Hematopoietic multipotent progenitor cell treated with erythropoietin and hydrocortisone succinate and interleukin-3 and kit ligand, for 17 days (in vitro differentiated cells): ENCODE measurements around the gene LLGL2.
A peak's percentile ranks its signal among the peaks of the same experiment; 100 is the strongest.
"Not testable (repeated sequence)": the region's sequence is repeated elsewhere in the genome, so short reads cannot be mapped to it uniquely, and the experiment has no call there.

ENCODE experiments used
- DNase-seq: peaks from one replicate; pipeline ENCODE4 v3.0.0-alpha.2; 2015; ENCODE audit warnings: low spot score

The LLGL2 gene

DNA sequence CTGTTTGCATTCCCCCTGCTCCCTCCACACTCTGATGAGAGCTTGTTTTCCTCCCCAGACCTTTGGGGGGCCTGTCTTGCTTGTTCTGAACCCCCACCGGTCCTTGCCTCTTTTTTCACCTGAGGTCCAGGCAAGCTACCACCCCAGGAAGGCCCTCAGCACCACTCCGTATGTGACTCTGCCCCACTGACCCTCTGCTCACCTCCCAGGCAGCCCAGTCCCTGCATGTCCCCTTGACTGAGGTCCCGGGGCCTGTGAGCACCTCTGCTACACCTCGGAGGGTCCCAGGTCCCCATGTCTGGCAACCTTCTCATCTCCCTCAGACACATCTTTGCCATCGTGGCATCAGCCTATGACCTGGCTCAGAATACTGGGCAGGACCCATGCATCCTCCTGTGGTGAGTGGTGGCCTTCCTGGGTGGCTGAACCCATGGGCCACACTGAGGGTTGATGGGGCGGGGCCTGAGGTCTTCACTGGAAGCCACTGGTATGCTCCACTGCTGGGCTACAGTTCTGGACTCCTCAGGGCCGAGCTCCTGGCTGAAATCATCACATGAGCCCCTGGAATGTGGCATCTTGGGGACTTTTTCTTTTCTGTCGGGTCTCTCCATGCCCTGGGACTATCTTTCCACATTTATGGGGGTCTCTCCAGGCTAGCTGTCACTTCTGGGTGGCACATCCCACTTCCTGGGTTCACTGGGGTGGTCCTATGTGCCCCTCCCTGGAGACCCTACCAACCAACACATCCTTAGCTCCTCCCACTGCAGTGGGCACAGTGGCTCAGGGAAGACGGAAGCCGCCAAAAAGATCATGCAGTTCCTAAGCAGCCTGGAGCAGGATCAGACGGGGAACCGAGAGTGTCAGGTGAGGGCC, 65.6 kb downstream of the LLGL2 start:
- no peak for DNase-seq

DNA sequence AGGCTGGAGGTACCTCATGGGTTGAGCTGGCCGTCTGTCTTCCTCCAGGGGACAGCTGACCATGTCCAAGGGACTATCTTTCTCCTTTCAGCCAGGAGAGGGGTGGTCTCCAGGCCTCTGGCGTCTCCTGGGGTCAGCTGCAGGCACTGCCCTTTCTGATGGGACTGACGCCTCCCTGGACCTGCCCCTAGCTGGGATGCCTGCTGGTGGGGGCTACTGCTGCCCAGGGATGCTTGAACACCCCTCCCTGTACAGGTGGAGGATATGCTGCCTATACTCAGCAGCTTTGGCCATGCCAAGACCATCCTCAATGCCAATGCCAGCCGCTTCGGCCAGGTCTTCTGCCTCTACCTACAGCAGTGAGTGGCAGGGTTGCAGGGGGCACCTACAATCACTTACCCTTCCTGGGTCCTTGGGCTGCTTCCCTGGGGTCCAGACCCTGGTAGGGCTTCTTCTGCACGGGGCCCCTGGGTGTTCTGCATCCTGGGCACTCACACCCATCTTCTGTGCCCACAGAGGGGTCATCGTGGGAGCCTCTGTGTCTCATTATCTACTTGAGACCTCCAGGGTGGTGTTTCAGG, 66.3 kb downstream of the LLGL2 start:
- no peak for DNase-seq

DNA sequence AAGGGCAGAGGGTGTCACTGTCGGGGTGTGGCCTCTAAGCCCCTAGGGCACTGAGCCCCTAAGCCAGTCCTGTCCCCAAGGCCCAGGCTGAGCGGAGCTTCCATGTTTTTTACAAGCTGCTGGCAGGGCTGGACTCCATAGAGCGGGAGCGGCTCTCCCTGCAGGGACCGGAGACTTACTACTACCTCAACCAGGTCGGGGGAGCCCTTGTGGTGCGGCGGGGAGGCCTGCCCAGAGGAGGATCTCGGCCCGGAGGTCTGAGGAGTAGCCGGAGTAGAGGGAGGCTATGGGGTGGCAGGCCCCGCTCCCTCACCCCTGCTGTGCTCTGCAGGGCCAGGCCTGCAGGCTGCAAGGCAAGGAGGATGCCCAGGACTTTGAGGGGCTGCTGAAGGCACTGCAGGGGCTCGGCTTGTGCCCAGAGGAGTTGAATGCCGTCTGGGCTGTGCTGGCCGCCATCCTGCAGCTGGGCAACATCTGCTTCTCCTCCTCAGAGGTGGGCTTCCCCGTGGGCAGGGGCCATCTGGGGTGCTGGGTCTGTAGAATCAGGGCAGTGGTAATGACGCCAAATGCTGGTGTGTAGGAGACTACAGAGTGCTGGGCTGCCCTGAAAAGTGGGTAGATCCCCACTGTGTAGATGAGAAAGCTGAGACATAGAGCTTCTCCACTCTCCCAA, 67.0 kb downstream of the LLGL2 start:
- DNase-seq: no peak

DNA sequence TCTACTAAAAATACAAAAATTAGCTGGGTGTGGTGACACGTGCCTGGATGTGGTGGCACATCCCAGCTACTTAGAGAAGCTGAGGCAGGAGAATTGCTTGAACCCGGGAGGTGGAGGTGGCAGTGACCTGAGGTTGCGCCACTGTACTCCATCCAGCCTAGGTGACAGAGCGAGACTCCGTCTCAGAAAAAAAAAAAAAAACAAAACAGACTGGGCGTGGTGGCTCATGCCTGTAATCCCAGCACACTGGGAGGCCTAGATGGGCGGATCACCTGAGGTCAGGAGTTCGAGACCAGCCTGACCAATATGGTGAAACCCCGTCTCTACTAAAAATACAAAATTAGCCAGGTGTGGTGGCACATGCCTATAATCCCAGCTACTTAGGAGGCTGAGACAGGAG, 67.9 kb downstream of the LLGL2 start:
- DNase-seq: not testable (repeated sequence)

DNA sequence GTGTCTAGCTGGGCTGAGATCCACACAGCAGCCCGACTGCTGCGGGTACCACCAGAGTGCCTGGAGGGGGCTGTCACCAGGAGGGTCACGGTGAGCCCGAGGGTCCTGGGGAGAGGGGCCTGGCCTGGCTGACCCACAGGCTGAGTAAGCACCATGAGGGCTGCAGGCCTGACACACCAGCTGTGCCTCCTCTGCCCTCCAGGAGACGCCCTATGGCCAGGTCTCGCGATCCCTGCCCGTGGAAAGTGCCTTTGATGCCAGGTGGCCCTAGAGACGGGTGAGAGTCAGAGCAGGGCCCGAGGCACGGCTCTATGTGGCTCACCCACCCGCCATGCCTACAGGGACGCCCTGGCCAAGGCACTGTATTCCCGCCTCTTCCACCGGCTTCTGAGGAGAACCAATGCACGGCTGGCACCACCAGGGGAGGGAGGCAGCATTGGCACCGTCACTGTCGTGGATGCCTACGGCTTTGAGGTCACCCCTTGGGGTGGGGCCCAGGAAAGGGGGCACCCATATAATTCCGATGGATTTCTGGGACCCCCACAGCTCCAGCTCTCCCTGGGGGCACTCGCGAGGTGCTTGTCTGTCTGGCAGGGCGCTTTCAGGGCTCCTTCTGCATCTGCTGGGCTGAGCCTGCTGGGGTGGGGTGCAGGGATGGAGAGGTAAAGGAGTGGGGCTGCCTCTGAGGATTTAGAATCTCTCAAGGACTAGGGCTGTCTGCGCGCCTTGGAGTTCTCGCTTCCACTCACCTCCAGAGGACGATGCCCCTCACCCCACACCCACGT, 69.2 kb downstream of the LLGL2 start:
- DNase-seq: no peak

DNA sequence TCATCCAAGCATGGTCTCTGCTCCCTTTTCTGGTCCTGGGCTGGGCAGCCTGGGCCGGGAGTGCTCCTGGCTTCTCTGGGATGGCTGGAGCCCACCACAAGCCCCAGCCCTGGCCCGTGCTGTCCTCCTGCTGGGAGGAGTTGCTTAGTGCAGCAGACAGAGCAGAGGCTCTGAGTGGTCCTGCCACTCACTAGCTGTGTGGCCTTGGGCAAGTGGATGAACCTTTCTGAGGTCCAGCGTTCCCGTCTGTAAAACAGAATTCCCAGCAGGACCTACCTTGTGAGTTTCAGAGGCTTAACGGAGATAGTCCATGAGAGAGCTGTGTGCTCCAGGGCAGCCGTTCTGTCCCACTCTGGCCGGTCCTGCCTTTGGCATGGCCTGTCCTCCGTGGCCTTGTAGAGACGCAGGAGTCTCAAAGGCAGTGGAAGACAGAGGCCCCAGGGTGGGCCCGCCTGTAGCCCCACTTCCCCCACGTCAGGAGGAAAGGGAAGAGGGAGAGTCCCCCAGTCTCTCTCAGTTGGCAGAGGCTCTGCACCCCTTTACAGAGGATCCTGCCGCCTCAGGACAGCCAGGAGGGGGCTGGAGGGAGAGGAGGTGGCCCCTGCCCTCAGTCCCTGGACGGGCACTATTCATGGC, 69.9 kb downstream of the LLGL2 start:
- DNase-seq: no peak

DNA sequence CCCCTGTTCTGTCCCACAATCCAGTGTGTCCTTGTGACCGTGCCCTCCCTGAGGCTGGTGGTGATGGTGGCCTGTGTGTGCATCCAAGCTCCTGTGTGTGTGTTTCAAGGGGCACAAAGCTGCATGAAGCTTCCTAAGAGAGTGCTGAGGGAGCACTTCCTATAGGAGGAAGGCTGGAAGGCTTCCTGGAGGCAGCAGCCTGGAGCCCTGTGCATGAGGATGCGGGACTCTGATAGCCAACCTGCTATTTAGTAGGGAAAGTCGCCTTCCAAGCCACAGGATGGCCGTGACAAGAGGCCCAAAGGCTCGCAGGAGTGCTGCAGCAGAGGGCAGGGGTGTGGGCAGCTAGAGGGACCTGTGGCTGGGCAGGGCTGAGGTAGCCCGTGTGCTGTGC, 70.4 kb downstream of the LLGL2 start:
- DNase-seq: no peak

DNA sequence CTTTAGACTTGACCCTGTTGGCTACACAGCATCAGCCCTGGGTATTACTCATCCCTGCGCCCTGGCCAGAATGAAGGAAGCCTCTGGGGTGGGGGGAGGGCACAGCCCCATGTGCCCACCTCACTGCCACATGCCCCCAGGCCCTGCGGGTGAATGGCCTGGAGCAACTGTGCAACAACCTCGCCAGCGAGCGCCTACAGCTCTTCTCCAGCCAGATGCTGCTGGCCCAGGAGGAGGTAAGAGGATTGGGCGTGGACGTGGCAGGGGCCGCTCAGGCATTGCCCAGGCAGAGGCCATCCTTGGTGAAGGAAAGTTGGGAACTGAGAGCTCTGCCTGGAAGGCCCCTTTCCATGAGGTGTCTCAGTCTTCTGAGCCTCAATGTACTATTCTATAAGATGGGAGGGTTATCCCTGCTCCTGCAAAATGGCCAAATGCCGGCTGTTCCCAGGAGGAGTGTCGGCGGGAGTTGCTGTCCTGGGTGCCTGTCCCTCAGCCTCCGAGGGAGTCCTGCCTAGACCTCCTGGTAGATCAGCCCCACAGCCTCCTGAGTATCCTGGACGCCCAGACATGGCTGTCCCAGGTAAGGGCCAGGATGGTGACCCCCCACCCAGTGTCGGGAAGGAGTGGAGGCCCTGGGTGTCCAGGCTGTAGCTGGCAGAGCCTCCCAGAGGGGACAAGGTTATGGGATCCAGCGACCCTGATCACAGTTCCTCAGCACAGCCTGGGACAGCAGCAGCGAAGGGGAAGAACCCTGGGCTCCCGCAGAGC, 71.0 kb downstream of the LLGL2 start:
- no peak for DNase-seq

DNA sequence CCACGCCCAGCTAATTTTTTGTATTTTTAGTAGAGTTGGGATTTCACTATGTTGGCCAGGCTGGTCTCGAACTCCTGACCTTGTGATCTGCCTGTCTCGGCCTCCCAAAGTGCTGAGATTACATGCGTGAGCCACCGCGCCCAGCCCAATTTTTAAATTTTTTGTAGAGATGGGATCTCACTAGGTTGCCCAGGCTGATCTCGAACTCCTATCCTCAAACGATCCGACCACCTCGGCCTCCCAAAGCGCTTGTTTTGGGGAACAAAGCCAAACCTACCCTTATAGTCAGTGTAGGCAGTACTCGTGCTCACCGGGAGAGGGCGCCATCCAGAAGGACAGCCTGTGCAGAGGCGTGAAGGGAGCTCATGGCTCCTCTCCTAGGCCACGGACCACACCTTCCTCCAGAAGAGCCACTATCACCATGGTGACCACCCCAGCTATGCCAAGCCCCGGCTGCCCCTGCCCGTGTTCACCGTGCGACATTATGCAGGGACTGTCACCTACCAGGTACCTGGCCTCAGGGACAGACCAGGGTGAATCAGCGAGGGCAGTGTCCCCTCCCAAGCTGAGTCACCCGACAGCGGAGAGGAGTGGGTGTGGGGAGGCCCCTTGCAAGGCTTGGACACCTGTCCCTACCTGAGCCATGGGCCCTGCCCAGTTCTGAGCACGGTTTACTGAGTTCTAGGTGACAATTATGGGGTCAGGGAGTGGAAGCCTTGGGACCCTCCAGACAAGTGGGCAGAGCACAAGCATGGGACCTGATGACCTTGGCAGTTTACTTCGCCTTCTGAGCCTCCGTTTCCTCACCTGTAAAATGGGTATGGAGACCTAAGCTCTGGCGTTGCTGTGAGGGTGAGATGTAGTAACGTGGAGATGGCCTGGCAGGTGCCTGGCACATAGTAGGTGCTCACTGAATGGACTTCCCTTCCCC, 75.8 kb downstream of the LLGL2 start:
- peak; percentile 72 for DNase-seq

DNA sequence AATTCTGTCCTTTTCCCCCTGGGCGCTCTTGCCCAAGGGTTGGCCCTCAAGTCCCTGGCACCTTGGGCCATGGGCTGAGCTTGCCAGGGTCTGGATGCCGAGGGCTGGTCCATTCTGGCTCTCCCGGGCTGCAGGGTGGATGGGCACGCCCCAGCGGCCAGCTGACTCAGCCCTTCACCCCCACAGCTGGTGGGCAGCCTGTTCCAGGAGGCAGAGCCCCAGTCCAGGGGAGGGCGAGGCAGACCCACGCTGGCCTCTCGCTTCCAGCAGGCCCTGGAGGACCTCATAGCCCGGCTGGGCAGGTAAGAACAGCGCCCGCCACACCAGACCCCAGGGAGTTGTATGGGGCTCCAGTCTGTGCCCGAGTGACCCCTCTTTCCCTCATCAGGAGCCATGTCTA, 77.1 kb downstream of the LLGL2 start:
- no peak for DNase-seq

DNA sequence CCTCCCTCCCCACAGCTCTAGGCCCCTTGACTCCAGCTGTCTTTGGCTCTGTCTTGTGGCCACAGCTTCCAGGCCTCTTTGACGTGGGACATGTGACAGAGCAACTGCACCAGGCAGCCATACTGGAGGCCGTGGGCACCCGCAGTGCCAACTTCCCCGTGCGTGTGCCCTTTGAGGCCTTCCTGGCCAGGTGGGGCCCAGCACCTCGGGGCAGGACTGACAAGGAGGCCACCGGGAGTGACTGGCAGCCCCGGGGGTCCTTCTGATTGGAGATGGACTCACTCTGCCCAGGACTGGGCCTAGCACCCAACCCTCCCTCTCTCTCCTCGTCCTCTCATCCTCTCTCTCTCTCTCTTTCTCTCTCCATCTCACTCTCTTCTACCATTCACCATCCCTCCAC, 77.6 kb downstream of the LLGL2 start:
- DNase-seq: no peak

DNA sequence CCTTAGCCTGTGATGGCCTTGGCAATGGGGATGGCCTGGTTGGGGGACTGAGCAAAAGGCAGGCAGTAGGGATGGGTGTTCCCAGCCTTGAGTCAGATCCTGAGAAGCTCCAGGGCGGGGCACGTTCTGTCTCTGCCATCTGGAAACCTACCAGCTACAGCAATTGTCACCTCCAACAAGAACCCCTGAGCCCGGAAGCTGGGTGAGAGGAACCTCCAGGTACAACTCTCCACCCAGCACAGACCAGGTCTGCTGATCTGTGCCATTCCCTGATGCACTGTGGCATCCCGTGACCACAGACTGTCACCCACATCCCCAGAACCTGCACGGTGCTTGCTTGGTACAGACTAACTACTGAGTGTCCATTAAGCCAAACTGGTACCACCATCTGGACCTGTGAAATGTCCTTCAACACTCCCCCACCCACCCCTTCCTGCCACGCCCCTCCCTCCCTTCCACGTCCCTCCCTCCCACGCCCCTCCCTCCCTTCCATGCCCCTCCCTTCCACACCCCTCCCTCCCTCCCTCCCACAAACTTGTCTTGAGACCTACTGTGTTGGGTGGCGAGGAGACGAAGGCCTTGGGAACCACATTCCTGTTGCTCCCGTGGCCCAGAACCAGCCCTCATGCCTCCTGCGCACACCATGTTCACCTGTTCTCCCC, 78.7 kb downstream of the LLGL2 start:
- no peak for DNase-seq

DNA sequence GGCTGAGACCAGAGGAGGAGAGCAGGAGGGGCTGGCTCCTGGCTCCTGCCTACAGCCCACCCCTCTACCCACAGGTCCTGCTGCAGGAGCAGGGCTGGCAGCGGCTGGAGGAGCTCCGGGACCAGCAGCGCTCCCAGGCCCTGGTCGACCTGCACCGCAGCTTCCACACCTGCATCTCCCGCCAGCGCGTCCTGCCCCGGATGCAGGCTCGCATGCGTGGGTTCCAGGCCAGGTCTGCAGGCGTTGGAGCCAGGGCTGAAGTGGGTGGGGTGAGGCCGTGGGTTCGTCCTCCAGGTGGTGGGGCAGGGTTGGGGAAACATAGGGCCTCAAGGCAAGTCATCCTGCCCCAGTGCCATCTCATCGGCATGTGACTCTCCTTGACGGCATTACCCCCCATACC, 80.3 kb downstream of the LLGL2 start:
- no peak for DNase-seq

DNA sequence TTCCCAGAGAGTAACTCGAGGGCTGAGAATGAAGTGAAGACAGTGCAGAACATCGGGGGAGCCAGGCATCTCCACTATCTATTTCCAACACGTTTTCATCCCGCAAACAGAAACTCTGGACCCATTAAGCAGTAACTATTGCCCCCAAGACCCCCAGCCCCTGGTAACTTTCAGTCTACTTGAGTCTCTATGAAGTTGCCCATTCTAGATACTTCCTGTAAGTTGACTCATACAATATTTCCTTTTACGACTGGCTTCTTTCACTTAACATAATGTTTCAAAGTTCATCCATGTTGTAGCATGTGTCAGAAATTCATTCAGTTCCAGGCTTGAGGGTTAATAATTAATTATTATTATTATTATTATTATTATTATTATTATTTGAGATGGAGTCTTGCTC, 81.6 kb downstream of the LLGL2 start:
- DNase-seq: no peak

DNA sequence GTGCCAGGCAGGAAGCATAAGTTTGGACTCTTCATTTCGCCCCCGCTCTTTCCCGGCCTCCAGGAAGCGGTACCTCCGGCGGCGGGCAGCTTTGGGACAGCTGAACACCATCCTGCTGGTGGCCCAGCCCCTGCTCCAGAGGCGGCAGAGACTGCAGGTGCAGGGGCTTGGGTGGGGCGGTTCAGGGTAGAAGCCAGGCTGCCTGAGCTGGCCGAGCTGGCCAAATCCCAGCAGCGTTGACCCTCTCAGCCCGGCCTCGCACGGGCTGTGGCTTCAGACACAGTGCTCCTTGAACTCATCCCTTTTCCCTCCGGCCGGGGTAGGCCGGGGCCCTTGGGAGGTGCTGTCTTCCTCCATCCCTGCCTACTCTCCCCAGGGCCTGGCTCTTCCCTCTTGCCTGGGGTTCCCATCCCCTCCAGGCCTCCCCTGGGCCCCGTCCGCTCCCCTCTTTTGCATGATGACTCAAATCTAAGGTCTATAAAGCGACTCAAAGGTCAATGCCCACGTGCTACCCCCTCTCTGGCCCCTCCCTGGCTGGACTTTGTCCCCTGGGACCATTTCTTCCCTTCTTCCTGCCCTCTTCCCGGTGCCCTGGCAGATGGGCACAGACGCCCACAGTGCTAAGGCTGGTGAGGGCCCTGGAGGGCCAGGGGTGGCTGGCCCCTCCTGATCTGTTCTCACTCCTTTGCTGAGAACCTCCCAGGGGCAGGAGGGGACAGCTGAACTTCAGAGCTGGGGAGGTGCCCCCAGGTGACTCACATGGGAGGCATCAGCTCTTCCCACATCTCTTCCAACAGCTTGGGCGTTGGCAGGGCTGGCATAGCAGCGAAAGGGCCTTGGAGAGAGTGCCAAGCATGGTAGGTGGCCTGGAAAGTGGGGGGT, 84.8 kb downstream of the LLGL2 start:
- no peak for DNase-seq

DNA sequence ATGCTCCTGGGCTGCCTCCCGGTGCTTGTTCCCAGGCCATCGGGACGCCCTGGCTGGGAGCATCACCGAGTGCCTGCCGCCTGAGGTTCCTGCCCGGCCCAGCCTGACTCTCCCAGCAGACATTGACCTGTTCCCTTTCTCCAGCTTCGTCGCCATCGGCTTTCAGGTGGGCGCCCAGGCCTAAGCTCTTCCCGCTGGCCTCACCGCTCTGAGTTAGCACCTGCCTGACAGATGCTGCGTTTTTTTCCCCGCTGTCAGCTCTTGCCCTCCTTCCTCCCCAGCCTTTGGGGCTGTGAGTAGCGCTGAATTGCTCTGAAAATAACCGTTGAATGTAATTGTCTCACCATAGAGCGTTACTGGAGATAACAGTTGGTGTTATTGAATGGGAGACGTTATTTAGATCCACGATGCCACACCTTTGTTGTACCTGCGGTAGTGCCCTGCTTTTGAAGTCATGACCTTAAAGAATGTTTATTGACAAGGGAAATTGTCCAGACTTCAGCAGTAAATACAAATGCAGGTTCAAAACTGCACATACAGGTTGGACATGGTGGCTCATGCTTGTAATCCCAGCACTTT, 86.4 kb downstream of the LLGL2 start:
- no peak for DNase-seq

DNA sequence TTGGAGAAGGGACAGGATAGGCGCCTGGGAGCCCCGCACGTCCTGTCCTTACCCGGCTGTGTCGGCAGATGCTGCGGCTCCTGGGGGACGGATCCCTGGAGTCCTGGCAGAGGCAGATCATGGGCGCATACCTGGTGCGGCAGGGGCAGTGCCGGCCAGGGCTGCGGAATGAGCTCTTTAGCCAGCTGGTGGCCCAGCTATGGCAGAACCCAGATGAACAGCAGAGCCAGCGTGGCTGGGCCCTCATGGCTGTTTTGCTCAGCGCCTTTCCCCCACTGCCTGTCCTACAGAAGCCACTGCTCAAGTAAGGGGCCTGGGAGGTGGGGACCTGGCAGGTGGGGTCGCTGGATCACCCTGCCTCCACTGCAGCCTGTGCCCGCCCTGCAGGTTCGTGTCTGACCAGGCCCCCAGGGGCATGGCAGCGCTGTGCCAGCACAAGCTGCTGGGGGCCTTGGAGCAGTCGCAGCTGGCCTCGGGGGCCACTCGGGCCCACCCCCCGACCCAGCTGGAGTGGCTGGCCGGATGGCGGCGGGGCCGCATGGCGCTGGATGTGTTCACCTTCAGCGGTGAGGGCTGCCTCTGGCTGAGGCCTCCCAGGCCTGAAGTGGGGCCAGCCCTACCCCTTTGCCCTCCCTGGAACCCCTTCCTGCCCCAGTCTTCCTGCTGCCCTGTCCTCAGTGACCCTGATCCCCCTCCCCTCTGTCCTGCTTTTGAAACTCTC, 87.6 kb downstream of the LLGL2 start:
- no peak for DNase-seq
